RWPE1 (cell line): ENCODE measurements around the gene TANC1.

Experiments used
- CTCF ChIA-PET: fragments of 350-600 bp; sonication (Branson Sonifier 250); formaldehyde crosslinking; extraction: SDS; loops from one replicate; lab custom pipeline; 2021; lab: Yijun Ruan, JAX
- POLR2A ChIA-PET: fragments of 400-600 bp; formaldehyde crosslinking; extraction: SDS; loops from one replicate; lab custom pipeline; 2020; ENCODE audit warnings: antibody characterized with exemption; ENCODE audit not compliant: low non-redundant PET; lab: Yijun Ruan, JAX
- DNase-seq: peaks from one replicate; pipeline ENCODE4 v3.0.0; 2012; ENCODE audit warnings: low spot score
- H3K27ac ChIP-seq: fragments of 450-650 bp; 2 replicates; pipeline ENCODE4 v1.5.1; 2017
- CTCF ChIP-seq: fragments of 450-650 bp; conservative IDR thresholded peaks from 2 replicates; pipeline ENCODE4 v1.5.1; 2017; ENCODE audit warnings: low read depth, mild to moderate bottlenecking

TANC1 gene

GRCh38 chr2:159064446-159065301, 96.2 kb downstream of the TANC1 start:
- ChIA-PET CTCF (interaction anchor here (1.3 kb wide), 1 partner anchor 13 kb away, joined by 6 read pairs; no protein-coding TSS in a partner anchor), POLR2A (interaction anchor here (0.6 kb wide), 1 partner anchor 1895 kb away, joined by 3 read pairs; no protein-coding TSS in a partner anchor)
- TF ChIP-seq CTCF = no peak
- H3K27ac ChIP-seq = peak overlapping the region; percentile 73
- no peak for DNase-seq

- DNase-seq = no peak
- no peak overlapping the region for H3K27ac ChIP-seq
- ChIA-PET CTCF (interaction anchor here (1.3 kb wide), 1 partner anchor 14 kb away, joined by 6 read pairs; no protein-coding TSS in a partner anchor), POLR2A (no interaction called here)
- TF ChIP-seq CTCF = no peak
These were observed 96.9 kb downstream of the TANC1 start for GRCh38 chr2:159065313-159065712.

GRCh38 chr2:159065891-159066290, 97.5 kb downstream of the TANC1 start:
- peak overlapping the region; percentile 75 for H3K27ac ChIP-seq
- ChIA-PET POLR2A (no interaction called here), CTCF (interaction anchor here (1.3 kb wide), 1 partner anchor 15 kb away, joined by 6 read pairs; no protein-coding TSS in a partner anchor)
- no peak for DNase-seq
- TF ChIP-seq CTCF = no peak

- ChIA-PET CTCF (no interaction called here), POLR2A (no interaction called here)
- no peak for DNase-seq
- H3K27ac ChIP-seq = no peak overlapping the region
- no peak for TF ChIP-seq CTCF
These were observed 98.2 kb downstream of the TANC1 start for GRCh38 chr2:159066541-159067156.

- ChIA-PET POLR2A (interaction anchor here (0.5 kb wide), 1 partner anchor 86 kb away, joined by 3 read pairs; no protein-coding TSS in a partner anchor), CTCF (no interaction called here)
- H3K27ac ChIP-seq = no peak overlapping the region
- no peak for TF ChIP-seq CTCF
- no peak for DNase-seq
These were observed 99.5 kb downstream of the TANC1 start for GRCh38 chr2:159067971-159068370.

GRCh38 chr2:159069229-159069628, 100.8 kb downstream of the TANC1 start:
- POLR2A ChIA-PET = no interaction called here

More at GRCh38 chr2:159069229-159069628, 100.8 kb downstream of the TANC1 start:
- no peak overlapping the region for H3K27ac ChIP-seq
- TF ChIP-seq CTCF = no peak
- no peak for DNase-seq
- CTCF ChIA-PET = no interaction called here
